Measurements from ENCODE around the gene HINT1. TPM values are rescaled to one million over a fixed set of nuclear protein-coding genes. Genes with fewer than 3 reads are reported as not detected.

Gene HINT1
- total and polyA plus RNA-seq, 9 of the 15 experiments (the other 6 are each of a cell fraction or from before 2014, with no cell fraction given): 296 to 1,027 (median 500) TPM

DNA sequence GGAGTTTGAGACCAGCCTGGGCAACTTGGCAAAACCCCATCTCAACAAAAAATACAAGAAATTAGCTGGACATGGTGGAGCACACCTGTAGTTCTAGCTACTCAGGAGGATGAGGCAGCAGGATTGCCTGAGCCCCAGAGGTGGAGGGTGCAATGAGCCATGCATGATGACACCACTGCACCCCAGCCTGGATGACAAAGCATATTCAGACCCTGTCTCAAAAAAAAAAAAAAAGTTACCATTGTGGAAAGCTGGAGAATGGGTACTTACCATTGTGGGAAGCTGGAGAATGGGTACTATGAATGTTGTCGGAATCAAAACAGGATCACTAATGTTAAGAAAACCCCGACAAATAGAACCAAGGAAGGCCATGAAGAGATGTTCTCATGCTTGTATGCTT, 25.7 kb downstream of the HINT1 start (continued):
- TF ChIP-seq, protein P1, sequence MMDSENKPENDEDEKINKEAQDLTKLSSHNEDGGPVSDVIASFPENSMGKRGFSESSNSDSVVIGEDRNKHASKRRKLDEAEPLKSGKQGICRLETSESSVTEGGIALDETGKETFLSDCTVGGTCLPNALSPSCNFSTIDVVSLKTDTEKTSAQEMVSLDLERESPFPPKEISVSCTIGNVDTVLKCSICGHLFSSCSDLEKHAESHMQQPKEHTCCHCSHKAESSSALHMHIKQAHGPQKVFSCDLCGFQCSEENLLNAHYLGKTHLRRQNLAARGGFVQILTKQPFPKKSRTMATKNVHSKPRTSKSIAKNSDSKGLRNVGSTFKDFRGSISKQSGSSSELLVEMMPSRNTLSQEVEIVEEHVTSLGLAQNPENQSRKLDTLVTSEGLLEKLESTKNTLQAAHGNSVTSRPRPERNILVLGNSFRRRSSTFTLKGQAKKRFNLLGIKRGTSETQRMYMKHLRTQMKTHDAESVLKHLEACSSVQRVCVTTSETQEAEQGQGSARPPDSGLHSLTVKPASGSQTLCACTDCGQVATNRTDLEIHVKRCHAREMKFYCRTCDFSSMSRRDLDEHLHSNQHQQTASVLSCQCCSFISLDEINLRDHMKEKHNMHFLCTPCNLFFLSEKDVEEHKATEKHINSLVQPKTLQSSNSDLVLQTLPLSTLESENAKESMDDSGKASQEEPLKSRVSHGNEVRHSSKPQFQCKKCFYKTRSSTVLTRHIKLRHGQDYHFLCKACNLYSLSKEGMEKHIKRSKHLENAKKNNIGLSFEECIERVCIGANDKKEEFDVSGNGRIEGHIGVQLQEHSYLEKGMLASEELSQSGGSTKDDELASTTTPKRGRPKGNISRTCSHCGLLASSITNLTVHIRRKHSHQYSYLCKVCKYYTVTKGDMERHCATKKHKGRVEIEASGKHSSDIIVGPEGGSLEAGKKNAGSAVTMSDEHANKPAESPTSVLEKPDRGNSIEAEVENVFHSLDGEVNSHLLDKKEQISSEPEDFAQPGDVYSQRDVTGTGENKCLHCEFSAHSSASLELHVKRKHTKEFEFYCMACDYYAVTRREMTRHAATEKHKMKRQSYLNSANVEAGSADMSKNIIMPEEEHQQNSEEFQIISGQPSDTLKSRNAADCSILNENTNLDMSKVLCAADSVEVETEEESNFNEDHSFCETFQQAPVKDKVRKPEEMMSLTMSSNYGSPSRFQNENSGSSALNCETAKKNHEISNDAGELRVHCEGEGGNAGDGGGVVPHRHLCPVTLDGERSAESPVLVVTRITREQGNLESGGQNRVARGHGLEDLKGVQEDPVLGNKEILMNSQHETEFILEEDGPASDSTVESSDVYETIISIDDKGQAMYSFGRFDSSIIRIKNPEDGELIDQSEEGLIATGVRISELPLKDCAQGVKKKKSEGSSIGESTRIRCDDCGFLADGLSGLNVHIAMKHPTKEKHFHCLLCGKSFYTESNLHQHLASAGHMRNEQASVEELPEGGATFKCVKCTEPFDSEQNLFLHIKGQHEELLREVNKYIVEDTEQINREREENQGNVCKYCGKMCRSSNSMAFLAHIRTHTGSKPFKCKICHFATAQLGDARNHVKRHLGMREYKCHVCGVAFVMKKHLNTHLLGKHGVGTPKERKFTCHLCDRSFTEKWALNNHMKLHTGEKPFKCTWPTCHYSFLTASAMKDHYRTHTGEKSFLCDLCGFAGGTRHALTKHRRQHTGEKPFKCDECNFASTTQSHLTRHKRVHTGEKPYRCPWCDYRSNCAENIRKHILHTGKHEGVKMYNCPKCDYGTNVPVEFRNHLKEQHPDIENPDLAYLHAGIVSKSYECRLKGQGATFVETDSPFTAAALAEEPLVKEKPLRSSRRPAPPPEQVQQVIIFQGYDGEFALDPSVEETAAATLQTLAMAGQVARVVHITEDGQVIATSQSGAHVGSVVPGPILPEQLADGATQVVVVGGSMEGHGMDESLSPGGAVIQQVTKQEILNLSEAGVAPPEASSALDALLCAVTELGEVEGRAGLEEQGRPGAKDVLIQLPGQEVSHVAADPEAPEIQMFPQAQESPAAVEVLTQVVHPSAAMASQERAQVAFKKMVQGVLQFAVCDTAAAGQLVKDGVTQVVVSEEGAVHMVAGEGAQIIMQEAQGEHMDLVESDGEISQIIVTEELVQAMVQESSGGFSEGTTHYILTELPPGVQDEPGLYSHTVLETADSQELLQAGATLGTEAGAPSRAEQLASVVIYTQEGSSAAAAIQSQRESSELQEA (IDR thresholded peaks at IDR 0.05; ENCODE audit: low read depth): no peak
- no peak for TF ChIP-seq ARID2 (IDR thresholded peaks at IDR 0.05)
- TF ChIP-seq IRF2 (CRISPR knock-in tag; IDR thresholded peaks at IDR 0.05): no peak
- TF ChIP-seq ZNF384 (IDR thresholded peaks at IDR 0.05; ENCODE audit: low read depth, low read length): peak; percentile 23; the same call in 1 of the 2 replicates
- TF ChIP-seq, protein P2, sequence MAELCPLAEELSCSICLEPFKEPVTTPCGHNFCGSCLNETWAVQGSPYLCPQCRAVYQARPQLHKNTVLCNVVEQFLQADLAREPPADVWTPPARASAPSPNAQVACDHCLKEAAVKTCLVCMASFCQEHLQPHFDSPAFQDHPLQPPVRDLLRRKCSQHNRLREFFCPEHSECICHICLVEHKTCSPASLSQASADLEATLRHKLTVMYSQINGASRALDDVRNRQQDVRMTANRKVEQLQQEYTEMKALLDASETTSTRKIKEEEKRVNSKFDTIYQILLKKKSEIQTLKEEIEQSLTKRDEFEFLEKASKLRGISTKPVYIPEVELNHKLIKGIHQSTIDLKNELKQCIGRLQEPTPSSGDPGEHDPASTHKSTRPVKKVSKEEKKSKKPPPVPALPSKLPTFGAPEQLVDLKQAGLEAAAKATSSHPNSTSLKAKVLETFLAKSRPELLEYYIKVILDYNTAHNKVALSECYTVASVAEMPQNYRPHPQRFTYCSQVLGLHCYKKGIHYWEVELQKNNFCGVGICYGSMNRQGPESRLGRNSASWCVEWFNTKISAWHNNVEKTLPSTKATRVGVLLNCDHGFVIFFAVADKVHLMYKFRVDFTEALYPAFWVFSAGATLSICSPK (IDR thresholded peaks at IDR 0.05; ENCODE audit: borderline replicate concordance): no peak
- peak; percentile 74 for TF ChIP-seq ZNF316 (IDR thresholded peaks at IDR 0.05)
- no peak for TF ChIP-seq ATF7 (IDR thresholded peaks at IDR 0.05)
- TF ChIP-seq, protein P3, sequence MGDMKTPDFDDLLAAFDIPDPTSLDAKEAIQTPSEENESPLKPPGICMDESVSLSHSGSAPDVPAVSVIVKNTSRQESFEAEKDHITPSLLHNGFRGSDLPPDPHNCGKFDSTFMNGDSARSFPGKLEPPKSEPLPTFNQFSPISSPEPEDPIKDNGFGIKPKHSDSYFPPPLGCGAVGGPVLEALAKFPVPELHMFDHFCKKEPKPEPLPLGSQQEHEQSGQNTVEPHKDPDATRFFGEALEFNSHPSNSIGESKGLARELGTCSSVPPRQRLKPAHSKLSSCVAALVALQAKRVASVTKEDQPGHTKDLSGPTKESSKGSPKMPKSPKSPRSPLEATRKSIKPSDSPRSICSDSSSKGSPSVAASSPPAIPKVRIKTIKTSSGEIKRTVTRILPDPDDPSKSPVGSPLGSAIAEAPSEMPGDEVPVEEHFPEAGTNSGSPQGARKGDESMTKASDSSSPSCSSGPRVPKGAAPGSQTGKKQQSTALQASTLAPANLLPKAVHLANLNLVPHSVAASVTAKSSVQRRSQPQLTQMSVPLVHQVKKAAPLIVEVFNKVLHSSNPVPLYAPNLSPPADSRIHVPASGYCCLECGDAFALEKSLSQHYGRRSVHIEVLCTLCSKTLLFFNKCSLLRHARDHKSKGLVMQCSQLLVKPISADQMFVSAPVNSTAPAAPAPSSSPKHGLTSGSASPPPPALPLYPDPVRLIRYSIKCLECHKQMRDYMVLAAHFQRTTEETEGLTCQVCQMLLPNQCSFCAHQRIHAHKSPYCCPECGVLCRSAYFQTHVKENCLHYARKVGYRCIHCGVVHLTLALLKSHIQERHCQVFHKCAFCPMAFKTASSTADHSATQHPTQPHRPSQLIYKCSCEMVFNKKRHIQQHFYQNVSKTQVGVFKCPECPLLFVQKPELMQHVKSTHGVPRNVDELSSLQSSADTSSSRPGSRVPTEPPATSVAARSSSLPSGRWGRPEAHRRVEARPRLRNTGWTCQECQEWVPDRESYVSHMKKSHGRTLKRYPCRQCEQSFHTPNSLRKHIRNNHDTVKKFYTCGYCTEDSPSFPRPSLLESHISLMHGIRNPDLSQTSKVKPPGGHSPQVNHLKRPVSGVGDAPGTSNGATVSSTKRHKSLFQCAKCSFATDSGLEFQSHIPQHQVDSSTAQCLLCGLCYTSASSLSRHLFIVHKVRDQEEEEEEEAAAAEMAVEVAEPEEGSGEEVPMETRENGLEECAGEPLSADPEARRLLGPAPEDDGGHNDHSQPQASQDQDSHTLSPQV (IDR thresholded peaks at IDR 0.05): no peak
- TF ChIP-seq TAF1 (IDR thresholded peaks at IDR 0.05; ENCODE audit: control insufficient read depth, extremely low read depth, insufficient read depth, low read length, severe bottlenecking): no peak
- peak; percentile 52; the same call in 1 of the 2 replicates for TF ChIP-seq NFE2 (IDR thresholded peaks at IDR 0.05; ENCODE audit: low read depth)
- TF ChIP-seq, protein P4, sequence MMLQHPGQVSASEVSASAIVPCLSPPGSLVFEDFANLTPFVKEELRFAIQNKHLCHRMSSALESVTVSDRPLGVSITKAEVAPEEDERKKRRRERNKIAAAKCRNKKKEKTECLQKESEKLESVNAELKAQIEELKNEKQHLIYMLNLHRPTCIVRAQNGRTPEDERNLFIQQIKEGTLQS (IDR thresholded peaks at IDR 0.05): peak; percentile 9; the same call in 1 of the 2 replicates
- TF ChIP-seq, protein P4 (CRISPR knock-in tag; conservative IDR thresholded peaks at IDR 0.05): no peak
- TF ChIP-seq RBM39 (optimal IDR thresholded peaks at IDR 0.05; ENCODE audit: low read depth, low read length): no peak
- TF ChIP-seq STAG1 (CRISPR knock-in tag; IDR thresholded peaks at IDR 0.05; ENCODE audit: borderline replicate concordance): no peak
- no peak for TF ChIP-seq SUPT5H (IDR thresholded peaks at IDR 0.05)

All from K562 (cell line).